Urothelium cell line (cell line): ENCODE data around the gene PCDHA10.
"Not testable (repeated sequence)": the region's sequence is repeated elsewhere in the genome, so short reads cannot be mapped to it uniquely, and the experiment has no call there.

ENCODE experiments used
- DNase-seq: peaks from one replicate; pipeline ENCODE4 v3.0.0; 2011; ENCODE audit warnings: low spot score, mixed read lengths
- FAIRE-seq: peaks from 2 replicates; lab custom pipeline; 2011; peaks lifted over from hg19 to GRCh38; lab: Jason Lieb, UNC

PCDHA10 gene, protein sequence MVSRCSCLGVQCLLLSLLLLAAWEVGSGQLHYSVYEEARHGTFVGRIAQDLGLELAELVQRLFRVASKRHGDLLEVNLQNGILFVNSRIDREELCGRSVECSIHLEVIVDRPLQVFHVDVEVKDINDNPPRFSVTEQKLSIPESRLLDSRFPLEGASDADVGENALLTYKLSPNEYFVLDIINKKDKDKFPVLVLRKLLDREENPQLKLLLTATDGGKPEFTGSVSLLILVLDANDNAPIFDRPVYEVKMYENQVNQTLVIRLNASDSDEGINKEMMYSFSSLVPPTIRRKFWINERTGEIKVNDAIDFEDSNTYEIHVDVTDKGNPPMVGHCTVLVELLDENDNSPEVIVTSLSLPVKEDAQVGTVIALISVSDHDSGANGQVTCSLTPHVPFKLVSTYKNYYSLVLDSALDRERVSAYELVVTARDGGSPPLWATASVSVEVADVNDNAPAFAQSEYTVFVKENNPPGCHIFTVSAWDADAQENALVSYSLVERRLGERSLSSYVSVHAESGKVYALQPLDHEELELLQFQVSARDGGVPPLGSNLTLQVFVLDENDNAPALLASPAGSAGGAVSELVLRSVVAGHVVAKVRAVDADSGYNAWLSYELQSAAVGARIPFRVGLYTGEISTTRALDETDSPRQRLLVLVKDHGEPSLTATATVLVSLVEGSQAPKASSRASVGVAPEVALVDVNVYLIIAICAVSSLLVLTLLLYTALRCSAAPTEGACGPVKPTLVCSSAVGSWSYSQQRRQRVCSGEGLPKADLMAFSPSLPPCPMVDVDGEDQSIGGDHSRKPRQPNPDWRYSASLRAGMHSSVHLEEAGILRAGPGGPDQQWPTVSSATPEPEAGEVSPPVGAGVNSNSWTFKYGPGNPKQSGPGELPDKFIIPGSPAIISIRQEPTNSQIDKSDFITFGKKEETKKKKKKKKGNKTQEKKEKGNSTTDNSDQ

DNA sequence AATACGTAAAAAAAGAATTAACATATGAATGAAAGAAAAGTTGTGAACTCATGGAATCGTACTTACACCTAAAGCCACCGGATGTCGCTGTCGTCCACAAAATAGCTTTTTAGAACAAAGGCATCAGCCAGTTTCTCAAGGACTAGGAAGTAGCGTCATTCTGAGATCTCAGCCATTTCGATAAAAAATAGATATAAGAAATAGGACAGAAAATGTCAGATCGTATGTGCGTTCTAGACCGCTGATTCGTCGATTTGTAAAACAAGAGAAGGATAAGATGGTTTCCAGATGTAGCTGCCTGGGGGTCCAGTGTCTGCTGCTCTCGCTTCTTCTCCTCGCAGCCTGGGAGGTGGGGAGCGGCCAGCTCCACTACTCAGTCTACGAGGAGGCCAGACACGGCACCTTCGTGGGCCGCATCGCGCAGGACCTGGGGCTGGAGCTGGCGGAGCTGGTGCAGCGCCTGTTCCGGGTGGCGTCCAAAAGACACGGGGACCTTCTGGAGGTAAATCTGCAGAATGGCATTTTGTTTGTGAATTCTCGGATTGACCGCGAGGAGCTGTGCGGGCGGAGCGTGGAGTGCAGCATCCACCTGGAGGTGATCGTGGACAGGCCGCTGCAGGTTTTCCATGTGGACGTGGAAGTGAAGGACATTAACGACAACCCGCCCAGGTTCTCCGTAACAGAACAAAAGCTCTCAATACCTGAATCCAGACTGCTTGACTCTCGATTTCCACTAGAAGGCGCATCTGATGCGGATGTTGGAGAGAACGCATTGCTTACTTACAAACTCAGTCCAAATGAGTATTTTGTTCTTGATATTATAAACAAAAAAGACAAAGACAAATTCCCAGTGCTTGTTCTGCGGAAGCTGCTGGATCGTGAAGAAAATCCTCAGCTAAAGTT lies at the start of gene PCDHA10:
TSS of gene PCDHA10 (plus strand) at position 126 of the 903 bp plus-strand sequence. CDS start at position 278, 152 bp downstream.
- no peak for DNase-seq
- no peak for FAIRE-seq

DNA sequence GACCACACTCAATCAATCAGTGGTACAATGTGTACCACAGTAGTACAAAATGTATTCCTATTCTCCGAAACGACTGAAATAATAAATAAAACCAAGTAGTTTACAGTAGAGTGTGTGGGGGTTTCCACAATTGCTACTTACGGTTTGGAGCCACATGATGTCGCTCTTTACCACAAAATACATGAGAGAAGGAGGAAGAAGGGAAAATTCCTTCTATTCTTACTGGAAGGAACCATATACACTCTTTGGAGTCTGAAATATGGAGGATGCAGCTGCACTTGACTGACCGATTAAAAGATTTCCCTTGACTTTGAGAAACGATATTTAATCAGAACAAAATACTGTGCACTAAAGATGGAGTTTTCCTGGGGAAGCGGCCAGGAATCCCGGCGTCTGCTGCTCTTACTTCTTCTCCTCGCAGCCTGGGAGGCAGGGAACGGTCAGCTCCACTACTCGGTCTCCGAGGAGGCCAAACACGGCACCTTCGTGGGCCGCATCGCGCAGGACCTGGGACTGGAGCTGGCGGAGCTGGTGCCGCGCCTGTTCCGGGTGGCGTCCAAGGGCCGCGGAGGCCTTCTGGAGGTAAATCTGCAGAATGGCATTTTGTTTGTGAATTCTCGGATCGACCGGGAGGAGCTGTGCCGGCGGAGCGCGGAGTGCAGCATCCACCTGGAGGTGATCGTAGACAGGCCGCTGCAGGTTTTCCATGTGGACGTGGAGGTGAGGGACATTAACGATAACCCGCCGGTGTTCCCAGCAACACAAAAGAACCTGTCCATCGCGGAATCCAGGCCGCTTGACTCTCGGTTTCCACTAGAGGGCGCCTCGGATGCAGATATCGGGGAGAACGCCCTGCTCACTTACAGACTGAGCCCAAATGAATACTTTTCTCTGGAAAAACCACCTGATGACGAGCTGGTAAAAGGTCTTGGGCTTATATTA lies 48.6 kb upstream of the PCDHA10 start, which contains the start of gene PCDHA4:
TSS of gene PCDHA4 (plus strand) at position 235 of the 942 bp plus-strand sequence.
- FAIRE-seq (no peak), DNase-seq (peak; percentile 49)

DNA sequence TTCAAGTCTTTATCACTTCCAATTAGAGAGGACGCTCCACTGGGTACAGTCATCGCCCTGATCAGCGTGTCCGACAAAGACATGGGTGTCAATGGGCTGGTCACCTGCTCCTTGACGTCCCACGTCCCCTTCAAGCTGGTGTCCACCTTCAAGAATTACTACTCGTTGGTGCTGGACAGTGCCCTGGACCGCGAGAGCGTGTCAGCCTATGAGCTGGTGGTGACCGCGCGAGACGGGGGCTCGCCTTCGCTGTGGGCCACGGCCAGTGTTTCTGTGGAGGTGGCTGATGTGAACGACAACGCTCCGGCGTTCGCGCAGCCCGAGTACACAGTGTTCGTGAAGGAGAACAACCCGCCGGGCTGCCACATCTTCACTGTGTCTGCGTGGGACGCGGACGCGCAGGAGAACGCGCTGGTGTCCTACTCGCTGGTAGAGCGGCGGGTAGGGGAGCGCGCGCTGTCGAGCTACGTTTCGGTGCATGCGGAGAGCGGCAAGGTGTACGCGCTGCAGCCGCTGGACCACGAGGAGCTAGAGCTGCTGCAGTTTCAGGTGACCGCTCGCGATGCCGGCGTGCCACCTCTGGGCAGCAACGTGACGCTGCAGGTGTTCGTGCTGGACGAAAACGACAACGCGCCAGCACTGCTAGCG lies 47.3 kb upstream of the PCDHA10 start:
- FAIRE-seq: peak; percentile 20

DNA sequence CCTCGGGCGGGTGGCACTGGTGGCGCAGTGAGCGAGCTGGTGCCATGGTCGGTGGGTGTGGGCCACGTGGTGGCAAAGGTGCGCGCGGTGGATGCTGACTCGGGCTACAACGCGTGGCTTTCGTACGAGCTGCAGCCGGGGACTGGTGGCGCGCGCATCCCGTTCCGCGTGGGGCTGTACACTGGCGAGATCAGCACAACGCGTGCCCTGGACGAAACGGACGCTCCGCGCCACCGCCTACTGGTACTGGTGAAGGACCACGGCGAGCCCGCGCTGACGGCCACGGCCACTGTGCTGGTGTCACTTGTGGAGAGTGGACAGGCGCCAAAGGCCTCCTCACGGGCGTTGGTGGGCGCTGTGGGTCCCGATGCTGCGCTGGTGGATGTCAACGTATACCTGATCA lies 46.8 kb upstream of the PCDHA10 start:
- DNase-seq (no peak), FAIRE-seq (no peak)

More for the DNA sequence above, 47.3 kb upstream of the PCDHA10 start:
- DNase-seq: not testable (repeated sequence)

DNA sequence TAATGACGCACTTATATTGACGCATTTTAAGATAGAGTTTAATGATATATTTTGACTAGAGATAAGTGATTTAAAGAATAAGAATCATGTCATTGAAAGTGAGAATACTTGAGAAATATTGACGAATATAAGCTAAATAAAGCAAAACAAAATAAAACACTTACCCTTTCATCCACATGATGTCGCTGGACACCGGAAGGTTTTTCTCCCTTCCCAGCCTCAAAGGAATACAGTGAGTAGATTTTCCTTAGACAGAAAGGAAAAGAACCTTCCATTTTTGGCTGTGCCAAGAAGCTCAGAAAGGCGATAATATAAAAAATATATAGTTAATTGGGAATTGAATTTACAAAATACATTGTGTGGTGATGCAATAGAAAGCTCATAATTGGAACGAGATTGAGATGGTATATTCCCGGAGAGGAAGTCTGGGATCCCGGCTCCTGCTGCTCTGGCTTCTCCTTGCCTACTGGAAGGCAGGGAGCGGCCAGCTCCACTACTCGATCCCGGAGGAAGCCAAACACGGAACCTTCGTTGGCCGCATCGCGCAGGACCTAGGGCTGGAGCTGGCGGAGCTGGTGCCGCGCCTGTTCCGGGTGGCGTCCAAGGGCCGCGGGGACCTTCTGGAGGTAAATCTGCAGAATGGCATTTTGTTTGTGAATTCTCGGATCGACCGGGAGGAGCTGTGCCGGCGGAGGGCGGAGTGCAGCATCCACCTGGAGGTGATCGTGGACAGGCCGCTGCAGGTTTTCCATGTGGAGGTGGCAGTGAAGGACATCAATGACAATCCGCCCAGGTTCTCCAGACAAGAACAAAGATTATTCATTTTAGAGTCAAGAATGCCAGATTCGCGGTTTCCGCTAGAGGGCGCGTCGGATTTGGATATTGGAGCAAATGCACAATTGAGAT lies 34.1 kb upstream of the PCDHA10 start, which contains the start of gene PCDHA5:
TSS of gene PCDHA5 (plus strand) at position 239 of the 906 bp plus-strand sequence.
- no peak for FAIRE-seq
- peak; percentile 47 for DNase-seq

DNA sequence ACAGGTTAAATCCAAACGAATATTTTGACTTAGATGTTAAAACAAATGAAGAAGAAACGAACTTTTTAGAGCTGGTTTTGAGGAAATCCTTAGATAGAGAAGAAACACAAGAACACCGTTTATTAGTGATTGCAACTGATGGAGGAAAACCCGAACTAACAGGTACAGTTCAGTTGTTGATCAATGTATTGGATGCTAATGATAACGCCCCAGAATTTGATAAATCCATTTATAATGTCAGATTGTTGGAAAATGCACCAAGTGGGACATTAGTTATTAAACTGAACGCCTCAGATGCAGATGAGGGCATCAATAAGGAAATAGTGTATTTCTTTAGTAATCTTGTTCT lies 33.4 kb upstream of the PCDHA10 start:
- FAIRE-seq: no peak
- no peak for DNase-seq

DNA sequence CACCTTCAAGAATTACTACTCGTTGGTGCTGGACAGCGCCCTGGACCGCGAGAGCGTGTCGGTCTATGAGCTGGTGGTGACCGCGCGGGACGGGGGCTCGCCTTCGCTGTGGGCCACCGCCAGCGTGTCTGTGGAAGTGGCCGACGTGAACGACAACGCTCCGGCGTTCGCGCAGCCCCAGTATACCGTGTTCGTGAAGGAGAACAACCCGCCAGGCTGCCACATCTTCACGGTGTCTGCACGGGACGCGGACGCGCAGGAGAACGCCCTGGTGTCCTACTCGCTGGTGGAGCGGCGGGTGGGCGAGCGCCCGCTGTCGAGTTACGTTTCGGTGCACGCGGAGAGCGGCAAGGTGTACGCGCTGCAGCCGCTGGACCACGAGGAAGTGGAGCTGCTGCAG lies 32.7 kb upstream of the PCDHA10 start:
- not testable (repeated sequence) for FAIRE-seq, DNase-seq

DNA sequence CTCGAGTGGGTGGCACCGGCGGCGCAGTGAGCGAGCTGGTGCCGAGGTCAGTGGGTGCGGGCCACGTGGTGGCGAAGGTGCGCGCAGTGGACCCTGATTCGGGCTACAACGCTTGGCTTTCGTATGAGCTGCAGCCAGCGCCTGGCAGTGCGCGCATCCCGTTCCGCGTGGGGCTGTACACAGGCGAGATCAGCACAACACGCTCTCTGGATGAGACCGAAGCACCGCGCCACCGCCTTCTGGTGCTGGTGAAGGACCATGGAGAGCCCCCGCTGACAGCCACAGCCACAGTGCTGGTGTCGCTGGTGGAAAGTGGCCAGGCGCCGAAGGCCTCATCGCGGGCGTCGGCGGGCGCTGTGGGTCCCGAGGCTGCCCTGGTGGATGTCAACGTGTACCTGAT lies 32.2 kb upstream of the PCDHA10 start:
- no peak for FAIRE-seq
- DNase-seq: no peak

DNA sequence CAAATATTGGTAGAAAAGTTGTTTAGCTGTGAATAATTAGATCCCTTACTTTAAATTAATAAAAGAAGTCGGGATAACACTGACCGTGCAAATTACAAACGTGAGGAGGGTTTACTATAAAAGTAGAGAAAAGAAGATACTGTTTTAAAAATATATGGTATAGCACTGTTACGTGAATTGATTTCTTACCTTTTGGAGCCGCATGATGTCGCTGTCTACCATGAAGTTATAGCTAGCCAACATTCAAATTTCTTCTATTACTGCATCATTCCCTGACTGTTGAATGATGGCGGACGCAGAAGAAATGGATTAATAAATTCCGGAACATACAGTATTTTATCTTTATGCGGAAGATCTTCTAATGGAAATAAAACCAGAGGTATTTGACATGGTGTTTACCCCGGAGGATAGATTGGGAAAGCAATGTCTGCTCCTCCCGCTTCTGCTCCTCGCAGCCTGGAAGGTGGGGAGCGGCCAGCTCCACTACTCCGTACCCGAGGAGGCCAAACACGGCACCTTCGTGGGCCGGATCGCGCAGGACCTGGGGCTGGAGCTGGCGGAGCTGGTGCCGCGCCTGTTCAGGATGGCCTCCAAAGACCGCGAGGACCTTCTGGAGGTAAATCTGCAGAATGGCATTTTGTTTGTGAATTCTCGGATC lies 27.9 kb upstream of the PCDHA10 start, which contains the start of gene PCDHA6:
TSS of gene PCDHA6 (plus strand) at position 257 of the 658 bp plus-strand sequence. CDS start at position 389, 132 bp downstream.
- DNase-seq: peak; percentile 8
- peak; percentile 50 for FAIRE-seq

DNA sequence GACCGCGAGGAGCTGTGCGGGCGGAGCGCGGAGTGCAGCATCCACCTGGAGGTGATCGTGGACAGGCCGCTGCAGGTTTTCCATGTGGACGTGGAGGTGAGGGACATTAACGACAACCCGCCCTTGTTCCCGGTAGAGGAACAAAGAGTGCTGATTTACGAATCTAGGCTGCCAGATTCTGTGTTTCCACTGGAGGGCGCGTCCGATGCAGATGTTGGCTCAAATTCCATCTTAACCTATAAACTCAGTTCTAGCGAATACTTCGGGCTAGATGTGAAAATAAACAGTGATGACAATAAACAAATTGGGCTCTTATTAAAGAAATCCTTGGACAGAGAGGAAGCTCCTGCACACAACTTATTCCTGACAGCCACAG lies 27.3 kb upstream of the PCDHA10 start:
- FAIRE-seq (no peak), DNase-seq (peak; percentile 28)

DNA sequence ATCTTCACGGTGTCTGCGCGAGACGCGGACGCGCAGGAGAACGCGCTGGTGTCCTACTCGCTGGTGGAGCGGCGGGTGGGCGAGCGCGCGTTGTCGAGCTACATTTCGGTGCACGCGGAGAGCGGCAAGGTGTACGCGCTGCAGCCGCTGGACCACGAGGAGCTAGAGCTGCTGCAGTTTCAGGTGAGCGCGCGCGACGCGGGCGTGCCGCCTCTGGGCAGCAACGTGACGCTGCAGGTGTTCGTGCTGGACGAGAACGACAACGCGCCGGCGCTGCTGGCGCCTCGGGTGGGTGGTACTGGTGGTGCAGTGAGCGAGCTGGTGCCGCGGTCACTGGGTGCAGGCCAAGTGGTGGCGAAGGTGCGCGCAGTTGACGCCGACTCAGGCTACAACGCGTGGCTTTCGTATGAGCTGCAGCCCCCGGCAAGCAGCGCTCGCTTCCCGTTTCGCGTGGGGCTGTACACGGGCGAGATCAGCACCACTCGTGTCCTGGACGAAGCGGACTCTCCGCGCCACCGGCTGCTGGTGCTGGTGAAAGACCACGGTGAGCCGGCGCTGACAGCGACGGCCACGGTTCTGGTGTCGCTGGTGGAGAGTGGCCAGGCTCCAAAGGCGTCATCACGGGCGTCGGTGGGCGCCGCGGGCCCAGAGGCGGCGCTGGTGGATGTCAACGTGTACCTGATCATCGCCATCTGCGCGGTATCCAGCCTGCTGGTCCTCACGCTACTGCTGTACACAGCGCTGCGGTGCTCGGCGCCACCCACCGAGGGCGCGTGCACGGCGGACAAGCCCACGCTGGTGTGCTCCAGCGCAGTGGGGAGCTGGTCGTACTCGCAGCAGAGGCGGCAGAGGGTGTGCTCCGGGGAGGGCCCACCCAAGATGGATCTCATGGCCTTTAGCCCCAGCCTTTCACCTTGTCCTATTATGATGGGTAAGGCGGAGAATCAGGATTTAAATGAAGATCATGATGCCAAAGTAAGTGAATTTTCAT lies 25.9 kb upstream of the PCDHA10 start:
- FAIRE-seq: not testable (repeated sequence)

DNA sequence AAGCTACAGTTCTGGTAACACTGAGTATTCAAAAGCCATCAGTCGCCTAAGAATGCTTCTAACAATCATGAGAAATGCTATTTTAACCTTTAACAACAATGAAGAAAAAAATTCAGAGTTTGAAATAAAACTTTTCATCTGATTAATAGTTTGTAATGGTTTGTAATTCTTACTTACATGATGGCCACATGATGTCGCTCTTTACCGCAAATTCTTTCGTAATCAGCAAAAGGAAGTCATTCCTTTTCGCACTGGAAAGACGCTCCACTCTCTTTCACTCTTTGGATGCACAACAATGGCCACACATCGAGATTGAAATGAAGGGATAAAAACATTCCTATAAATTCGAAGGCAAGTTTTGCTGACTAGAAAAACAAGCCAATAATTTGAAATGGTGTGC lies 21.7 kb upstream of the PCDHA10 start, which contains the start of gene PCDHA7:
TSS of gene PCDHA7 (plus strand) at position 277 of the 400 bp plus-strand sequence. CDS start at position 392, 115 bp downstream.
- DNase-seq (no peak), FAIRE-seq (no peak)

More for the DNA sequence above, 25.9 kb upstream of the PCDHA10 start:
- not testable (repeated sequence) for DNase-seq

DNA sequence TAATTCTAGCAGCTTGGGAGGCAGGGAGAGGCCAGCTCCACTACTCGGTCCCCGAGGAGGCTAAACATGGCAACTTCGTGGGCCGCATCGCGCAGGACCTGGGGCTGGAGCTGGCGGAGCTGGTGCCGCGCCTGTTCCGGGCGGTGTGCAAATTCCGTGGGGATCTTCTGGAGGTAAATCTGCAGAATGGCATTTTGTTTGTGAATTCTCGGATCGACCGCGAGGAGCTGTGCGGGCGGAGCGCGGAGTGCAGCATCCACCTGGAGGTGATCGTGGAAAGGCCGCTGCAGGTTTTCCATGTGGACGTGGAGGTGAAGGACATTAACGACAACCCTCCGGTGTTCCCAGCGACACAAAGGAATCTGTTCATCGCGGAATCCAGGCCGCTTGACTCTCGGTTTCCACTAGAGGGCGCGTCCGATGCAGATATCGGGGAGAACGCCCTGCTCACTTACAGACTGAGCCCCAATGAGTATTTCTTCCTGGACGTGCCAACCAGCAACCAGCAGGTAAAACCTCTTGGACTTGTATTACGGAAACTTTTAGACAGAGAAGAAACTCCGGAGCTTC lies 21.2 kb upstream of the PCDHA10 start:
- not testable (repeated sequence) for FAIRE-seq, DNase-seq

DNA sequence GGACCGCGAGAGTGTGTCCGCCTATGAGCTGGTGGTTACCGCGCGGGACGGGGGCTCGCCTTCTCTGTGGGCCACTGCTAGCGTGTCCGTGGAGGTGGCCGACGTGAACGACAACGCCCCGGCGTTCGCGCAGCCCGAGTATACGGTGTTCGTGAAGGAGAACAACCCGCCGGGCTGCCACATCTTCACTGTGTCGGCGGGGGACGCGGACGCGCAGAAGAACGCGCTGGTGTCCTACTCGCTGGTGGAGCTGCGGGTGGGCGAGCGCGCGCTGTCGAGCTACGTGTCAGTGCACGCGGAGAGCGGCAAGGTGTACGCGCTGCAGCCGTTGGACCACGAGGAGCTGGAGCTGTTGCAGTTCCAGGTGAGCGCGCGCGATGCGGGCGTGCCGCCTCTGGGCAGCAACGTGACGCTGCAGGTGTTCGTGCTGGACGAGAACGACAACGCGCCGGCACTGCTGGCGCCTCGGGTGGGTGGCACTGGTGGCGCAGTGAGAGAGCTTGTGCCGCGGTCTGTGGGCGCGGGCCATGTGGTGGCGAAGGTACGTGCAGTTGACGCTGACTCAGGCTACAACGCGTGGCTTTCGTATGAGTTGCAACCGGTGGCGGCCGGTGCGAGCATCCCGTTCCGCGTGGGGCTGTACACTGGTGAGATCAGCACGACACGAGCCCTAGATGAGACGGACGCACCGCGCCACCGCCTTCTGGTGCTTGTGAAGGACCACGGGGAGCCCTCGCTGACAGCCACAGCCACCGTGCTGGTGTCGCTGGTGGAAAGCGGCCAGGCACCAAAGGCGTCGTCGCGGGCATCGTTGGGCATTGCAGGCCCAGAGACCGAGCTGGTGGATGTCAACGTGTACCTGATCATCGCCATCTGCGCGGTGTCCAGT lies 19.8 kb upstream of the PCDHA10 start:
- FAIRE-seq: no peak
- no peak for DNase-seq
